CD4-positive, alpha-beta memory T cell (primary cell): ENCODE measurements around the gene BRIP1. TPM values are rescaled to one million over a fixed set of nuclear protein-coding genes. Genes with fewer than 3 reads are reported as not detected.

ENCODE experiments used
- CTCF ChIA-PET: fragments of 350-600 bp; sonication (Branson Sonifier 250); formaldehyde crosslinking; loops from one replicate; lab custom pipeline; 2021; ENCODE audit warnings: inconsistent platforms; ENCODE audit not compliant: partially characterized antibody; lab: Charles Lee
- POLR2A ChIA-PET: fragments of 350-600 bp; sonication (Branson Sonifier 250); formaldehyde crosslinking; loops from one replicate; lab custom pipeline; 2021; ENCODE audit not compliant: partially characterized antibody; lab: Charles Lee
- DNase-seq, 5 donors: peaks; one replicate each; pipeline versions ENCODE4 v3.0.0 to v3.0.0-alpha.2; 2020 to 2022; ENCODE audit warnings: mixed read lengths in 1 of 5
- H3K27ac ChIP-seq: one replicate; pipeline ENCODE4 v1.7.0; 2013; ENCODE audit warnings: low read depth, low read length
- H3K27me3 ChIP-seq: 2 replicates; pipeline ENCODE4 v1.7.0; 2013; ENCODE audit warnings: mild to moderate bottlenecking, low read length, moderate library complexity; ENCODE audit not compliant: insufficient read depth
- H3K36me3 ChIP-seq: 2 replicates; pipeline ENCODE4 v1.7.0; 2013; ENCODE audit warnings: mild to moderate bottlenecking, low read length, moderate library complexity; ENCODE audit not compliant: insufficient read depth
- H3K4me1 ChIP-seq: 2 replicates; pipeline ENCODE4 v1.7.0; 2013; ENCODE audit warnings: mild to moderate bottlenecking, low read length, moderate library complexity; ENCODE audit not compliant: insufficient read depth
- H3K4me3 ChIP-seq, 2 donors: one replicate each; pipeline ENCODE4 v1.7.0; 2013; ENCODE audit warnings: low read length in 2 of 2, mild to moderate bottlenecking in 1 of 2
- H3K9me3 ChIP-seq, 2 donors: one replicate each; pipeline ENCODE4 v1.7.0; 2013; ENCODE audit warnings: low read length in 2 of 2, control low read depth in 1 of 2; ENCODE audit not compliant: control insufficient read depth in 1 of 2
- H3K27ac Mint-ChIP-seq, 7 donors: one replicate each; pipeline ENCODE4 v1.8.0; 2020 to 2021; ENCODE audit warnings: mixed read lengths in 7 of 7, mild to moderate bottlenecking in 6 of 7, inconsistent platforms in 3 of 7, moderate library complexity in 3 of 7
- H3K27me3 Mint-ChIP-seq, 2 donors: one replicate each; pipeline ENCODE4 v1.8.0; 2020 to 2021; ENCODE audit warnings: mixed read lengths in 2 of 2
- H3K36me3 Mint-ChIP-seq, 2 donors: one replicate each; pipeline ENCODE4 v1.8.0; 2020 to 2021; ENCODE audit warnings: mixed read lengths in 2 of 2, inconsistent platforms in 1 of 2, mild to moderate bottlenecking in 1 of 2
- H3K4me1 Mint-ChIP-seq, 4 donors: one replicate each; pipeline ENCODE4 v1.8.0; 2020 to 2021; ENCODE audit warnings: mixed read lengths in 4 of 4, mild to moderate bottlenecking in 1 of 4
- H3K4me3 Mint-ChIP-seq, 8 donors: one replicate each; pipeline ENCODE4 v1.8.0; 2020 to 2021; ENCODE audit warnings: mixed read lengths in 8 of 8, mild to moderate bottlenecking in 7 of 8, moderate library complexity in 6 of 8, inconsistent platforms in 3 of 8
- H3K9me3 Mint-ChIP-seq, 8 donors: one replicate each; pipeline ENCODE4 v1.8.0; 2020 to 2021; ENCODE audit warnings: mixed read lengths in 8 of 8, mild to moderate bottlenecking in 5 of 8, inconsistent platforms in 3 of 8, moderate library complexity in 1 of 8
- intact Hi-C: fragments of 100-400 bp; cut with micrococcal nuclease; formaldehyde crosslinking; loops from one replicate; pipeline ENCODE4 v1.15.1; 2023
- polyA plus RNA-seq, 2 donors: library from polyadenylated mRNA; unstranded; fragments of 300-500 nt; fragmentation: Illumina TruSeq; gene quantifications; one replicate each; pipeline ENCODE4 v1.2.3, GENCODE V29; 2021
- total RNA-seq, 2 experiments: library from RNA; stranded (reverse); gene quantifications; one replicate each; pipeline ENCODE4 v1.2.3, GENCODE V29; 2021

The BRIP1 gene
- total and polyA plus RNA-seq, 4 experiments from 2014 or later, result 0.31 to 1.7 (median 1.3) TPM

GRCh38 chr17:61815863-61816503 lies 47.3 kb downstream of the BRIP1 start:
- ChIA-PET POLR2A (no interaction called here), CTCF (interaction anchor here (1.1 kb wide), 1 partner anchor 21 kb away, joined by 3 read pairs; no protein-coding TSS in a partner anchor)
- H3K4me1 Mint-ChIP-seq, result peaks cover 0 to 4% (median 0%) of the 10 kb centered on the region in 4 donors
- Histone ChIP-seq H3K4me1 (no peaks in the 10 kb centered on the region), H3K36me3 (no peaks in the 10 kb centered on the region), H3K9me3 (no peaks in the 10 kb centered on the region), H3K27ac (no peak overlapping the region), H3K4me3 (no peak overlapping the region), H3K27me3 (no peaks in the 10 kb centered on the region)
- H3K36me3 Mint-ChIP-seq, result no peaks in the 10 kb centered on the region
- intact Hi-C loops, result no loop called here
- H3K27me3 Mint-ChIP-seq, result no peaks in the 10 kb centered on the region
- H3K9me3 Mint-ChIP-seq, result peaks cover 0 to 7% (median 0%) of the 10 kb centered on the region in 8 donors
- H3K27ac Mint-ChIP-seq, result no peak overlapping the region
- no peak overlapping the region for H3K4me3 Mint-ChIP-seq
- DNase-seq, result no peak

GRCh38 chr17:61814485-61814884 lies 48.8 kb downstream of the BRIP1 start:
- POLR2A ChIA-PET, result no interaction called here
- DNase-seq, result no peak
- Histone ChIP-seq H3K9me3 (no peaks in the 10 kb centered on the region), H3K27ac (no peak overlapping the region), H3K4me3 (no peak overlapping the region), H3K4me1 (no peaks in the 10 kb centered on the region), H3K36me3 (no peaks in the 10 kb centered on the region), H3K27me3 (no peaks in the 10 kb centered on the region)
- Mint-ChIP-seq H3K27me3 (no peaks in the 10 kb centered on the region), H3K9me3 (peaks cover 0 to 2% (median 0%) of the 10 kb centered on the region in 8 donors), H3K4me3 (no peak overlapping the region), H3K27ac (no peak overlapping the region), H3K36me3 (no peaks in the 10 kb centered on the region), H3K4me1 (peaks cover 0 to 4% (median 3%) of the 10 kb centered on the region in 4 donors)
- CTCF ChIA-PET, result interaction anchor here (0.6 kb wide), 1 partner anchor 49 kb away, joined by 3 read pairs; the partner anchor contains the start of gene BRIP1
- intact Hi-C loops, result no loop called here

- Histone ChIP-seq H3K4me3 (no peak overlapping the region), H3K27ac (no peak overlapping the region), H3K9me3 (no peaks in the 10 kb centered on the region), H3K27me3 (no peaks in the 10 kb centered on the region), H3K4me1 (no peaks in the 10 kb centered on the region), H3K36me3 (no peaks in the 10 kb centered on the region)
- peaks cover 0 to 4% (median 3%) of the 10 kb centered on the region in 4 donors for H3K4me1 Mint-ChIP-seq
- POLR2A ChIA-PET, result no interaction called here
- no peak overlapping the region for H3K27ac Mint-ChIP-seq
- H3K9me3 Mint-ChIP-seq, result no peaks in the 10 kb centered on the region
- no peaks in the 10 kb centered on the region for H3K36me3 Mint-ChIP-seq
- intact Hi-C loops, result no loop called here
- no peak overlapping the region for H3K4me3 Mint-ChIP-seq
- CTCF ChIA-PET, result no interaction called here
- no peaks in the 10 kb centered on the region for H3K27me3 Mint-ChIP-seq
- DNase-seq, result no peak
Measured at GRCh38 chr17:61813211-61813610, 50.1 kb downstream of the BRIP1 start.

- no peak for DNase-seq
- Mint-ChIP-seq H3K27me3 (no peaks in the 10 kb centered on the region), H3K4me3 (no peak overlapping the region), H3K27ac (no peak overlapping the region), H3K36me3 (no peaks in the 10 kb centered on the region), H3K4me1 (peaks cover 0 to 4% (median 3%) of the 10 kb centered on the region in 4 donors), H3K9me3 (no peaks in the 10 kb centered on the region)
- Histone ChIP-seq H3K27ac (no peak overlapping the region), H3K9me3 (no peaks in the 10 kb centered on the region), H3K4me1 (no peaks in the 10 kb centered on the region), H3K36me3 (no peaks in the 10 kb centered on the region), H3K27me3 (no peaks in the 10 kb centered on the region), H3K4me3 (no peak overlapping the region)
- CTCF ChIA-PET, result no interaction called here
- POLR2A ChIA-PET, result no interaction called here
- intact Hi-C loops, result no loop called here
Measured at GRCh38 chr17:61812747-61813146, 50.6 kb downstream of the BRIP1 start.

DNA sequence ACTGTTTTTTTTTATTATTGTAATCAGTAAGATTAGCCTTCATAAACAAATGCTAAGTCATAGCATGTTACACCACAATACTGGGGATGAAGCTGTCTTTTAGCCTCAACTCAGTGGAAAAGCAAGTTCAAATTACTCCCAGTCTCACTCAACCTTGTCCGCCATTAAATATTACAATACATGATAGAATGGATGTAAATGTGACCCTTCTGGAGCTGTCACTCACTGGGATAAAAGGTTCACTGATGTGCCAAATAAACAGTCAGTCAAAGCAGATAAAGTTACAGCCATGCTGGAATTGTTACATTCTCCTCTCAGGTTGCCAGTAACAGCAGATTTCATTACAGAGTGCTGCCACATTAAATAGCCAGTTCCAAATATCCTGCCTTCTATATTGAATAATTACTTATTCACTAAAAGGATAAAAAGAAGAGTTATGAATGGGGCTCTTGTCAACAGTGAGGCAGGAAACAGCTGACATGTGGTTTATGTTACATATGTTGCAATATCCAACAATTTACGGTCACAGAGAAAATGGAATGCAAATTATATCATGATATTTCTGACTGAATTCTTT lies 53.4 kb downstream of the BRIP1 start:
- POLR2A ChIA-PET, result no interaction called here
- Histone ChIP-seq H3K27ac (no peak overlapping the region), H3K4me3 (no peak overlapping the region), H3K36me3 (no peaks in the 10 kb centered on the region), H3K27me3 (no peaks in the 10 kb centered on the region), H3K9me3 (no peaks in the 10 kb centered on the region), H3K4me1 (peaks cover 10% of the 10 kb centered on the region)
- no peak for DNase-seq
- Mint-ChIP-seq H3K27ac (no peak overlapping the region), H3K4me1 (peaks cover 5 to 11% (median 7%) of the 10 kb centered on the region in 4 donors), H3K9me3 (no peaks in the 10 kb centered on the region), H3K36me3 (no peaks in the 10 kb centered on the region), H3K27me3 (no peaks in the 10 kb centered on the region), H3K4me3 (no peak overlapping the region)
- CTCF ChIA-PET, result no interaction called here
- intact Hi-C loops, result no loop called here

DNA sequence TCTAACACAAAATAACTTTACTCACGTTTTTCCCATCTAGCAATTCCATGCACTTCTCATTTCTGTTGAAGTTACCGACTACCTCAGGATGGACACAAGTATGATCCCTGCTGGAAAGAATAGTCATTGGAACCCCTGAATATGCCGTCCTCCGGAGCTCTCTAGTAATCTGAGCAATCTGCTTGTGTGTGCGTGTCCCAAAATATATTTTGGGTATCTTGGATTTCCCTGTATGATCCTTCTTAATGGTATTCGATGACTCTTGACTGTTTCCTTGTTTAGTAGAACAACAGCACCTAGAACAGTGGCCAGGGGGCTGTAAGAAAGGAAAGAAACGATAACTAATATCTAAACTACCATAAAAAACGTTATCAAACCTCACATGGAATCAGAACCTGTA lies 54.9 kb downstream of the BRIP1 start:
- H3K27me3 ChIP-seq, result no peaks in the 10 kb centered on the region
- H3K4me3 Mint-ChIP-seq, result no peak overlapping the region
- peaks cover 10% of the 10 kb centered on the region for H3K4me1 ChIP-seq
- no peaks in the 10 kb centered on the region for H3K9me3 ChIP-seq
- no peak for DNase-seq
- H3K9me3 Mint-ChIP-seq, result no peaks in the 10 kb centered on the region
- H3K36me3 ChIP-seq, result no peaks in the 10 kb centered on the region
- no peaks in the 10 kb centered on the region for H3K36me3 Mint-ChIP-seq
- H3K27ac ChIP-seq, result no peak overlapping the region
- H3K4me3 ChIP-seq, result no peak overlapping the region
- intact Hi-C loops, result no loop called here
- H3K4me1 Mint-ChIP-seq, result peaks cover 5 to 11% (median 7%) of the 10 kb centered on the region in 4 donors
- H3K27me3 Mint-ChIP-seq, result no peaks in the 10 kb centered on the region
- CTCF ChIA-PET, result no interaction called here
- POLR2A ChIA-PET, result no interaction called here
- no peak overlapping the region for H3K27ac Mint-ChIP-seq

DNA sequence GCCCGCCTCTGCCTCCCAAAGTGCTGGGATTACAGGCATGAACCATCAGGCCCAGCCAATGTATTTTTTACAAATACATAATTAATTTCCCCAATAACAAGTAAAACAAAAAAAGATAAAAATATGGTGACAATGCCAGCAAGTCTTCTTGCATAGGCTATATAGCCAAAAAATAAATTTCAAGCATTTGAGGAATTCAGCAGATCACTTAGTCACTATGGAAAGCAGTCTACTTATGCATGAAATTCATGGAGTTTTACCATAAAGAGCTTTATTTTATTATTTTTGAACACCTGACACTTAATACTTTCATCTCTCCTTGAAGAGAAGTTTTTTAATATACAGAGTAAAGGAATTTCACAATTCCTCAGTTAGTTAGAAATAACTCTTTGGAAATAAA lies 56.4 kb downstream of the BRIP1 start:
- Mint-ChIP-seq H3K36me3 (no peaks in the 10 kb centered on the region), H3K9me3 (peaks cover 0 to under 1% (median 0%) of the 10 kb centered on the region in 8 donors), H3K4me3 (no peak overlapping the region), H3K4me1 (peaks cover 5 to 11% (median 7%) of the 10 kb centered on the region in 4 donors), H3K27me3 (no peaks in the 10 kb centered on the region), H3K27ac (peak overlapping the region in 1 of 7 donors; percentile 27)
- CTCF ChIA-PET, result no interaction called here
- intact Hi-C loops, result no loop called here
- POLR2A ChIA-PET, result no interaction called here
- H3K9me3 ChIP-seq, result no peaks in the 10 kb centered on the region
- DNase-seq, result no peak
- peaks cover 10% of the 10 kb centered on the region for H3K4me1 ChIP-seq
- H3K27ac ChIP-seq, result no peak overlapping the region
- no peak overlapping the region for H3K4me3 ChIP-seq
- no peaks in the 10 kb centered on the region for H3K36me3 ChIP-seq
- no peaks in the 10 kb centered on the region for H3K27me3 ChIP-seq
